HepG2 (cell line): ENCODE results near the gene KRTAP9-4. TPM values are rescaled to one million over a fixed set of nuclear protein-coding genes. Genes with fewer than 3 reads are reported as not detected.
A peak's percentile ranks its signal among the peaks of the same experiment; 100 is the strongest.

ENCODE experiments used
- ATAC-seq: fragments of 200-7000 bp; cut with Tn5 transposase; 3 replicates; pipeline ENCODE4 v1.9.1; 2020; ENCODE audit warnings: mild to moderate bottlenecking, moderate library complexity
- BruUV-seq: library from RNA; stranded (reverse); fragments of 400-500 nt; replicated peaks from 2 replicates; lab custom pipeline; 2021; lab: Mats Ljungman, UMichigan
- CTCF ChIA-PET: fragments of 300-600 bp; formaldehyde crosslinking; extraction: SDS; loops from one replicate; lab custom pipeline; 2021; ENCODE audit warnings: low total read pairs, inconsistent platforms, low intra/inter-chr PET ratio; lab: Yijun Ruan, JAX
- POLR2A ChIA-PET: fragments of 350-600 bp; sonication (Branson Sonifier 250); formaldehyde crosslinking; loops from one replicate; lab custom pipeline; 2020; ENCODE audit warnings: antibody characterized with exemption, inconsistent platforms; lab: Yijun Ruan, JAX
- DNase-seq: peaks from one replicate; pipeline ENCODE4 v3.0.0-alpha.2; 2015; ENCODE audit warnings: low spot score
- FAIRE-seq: peaks from 3 replicates; lab custom pipeline; 2011; peaks lifted over from hg19 to GRCh38; lab: Jason Lieb, UNC
- H2AFZ ChIP-seq: one replicate; pipeline ENCODE4 v1.6.1; 2011; ENCODE audit warnings: low read length, inconsistent platforms
- H3K27ac ChIP-seq: fragments of 300-600 bp; 3 replicates; pipeline ENCODE4 v1.8.0; 2011; ENCODE audit warnings: mixed run types, mild to moderate bottlenecking, mixed read lengths, low read length, inconsistent platforms; ENCODE audit not compliant: insufficient read depth; ENCODE audit errors: extremely low read length
- H3K27me3 ChIP-seq, 2 experiments: fragments of 200-600 bp in 1 of 2; 2 replicates in 1 of 2; 3 replicates in 1 of 2; pipeline versions ENCODE4 v1.6.0 to v1.8.0; 2011; ENCODE audit warnings: low read length in 2 of 2, mild to moderate bottlenecking in 2 of 2, moderate library complexity in 2 of 2, inconsistent platforms in 1 of 2; ENCODE audit not compliant: insufficient read depth in 2 of 2, control insufficient read depth in 1 of 2
- H3K36me3 ChIP-seq, 2 experiments: fragments of 200-600 bp in 1 of 2; replicated peaks in 1 of 2; 2 replicates in 1 of 2; 3 replicates in 1 of 2; pipeline versions ENCODE4 v1.5.1 to v1.8.0; 2011; ENCODE audit warnings: low read length in 2 of 2, inconsistent platforms in 1 of 2; ENCODE audit not compliant: insufficient read depth in 2 of 2, control insufficient read depth in 1 of 2
- H3K4me1 ChIP-seq: 2 replicates; pipeline ENCODE4 v1.5.1; 2012; ENCODE audit warnings: low read length, inconsistent platforms; ENCODE audit not compliant: insufficient read depth
- H3K4me2 ChIP-seq: 2 replicates; pipeline ENCODE4 v1.6.0; 2011; ENCODE audit warnings: low read depth, low read length, inconsistent platforms
- H3K4me3 ChIP-seq, 3 experiments: fragments of 200-600 bp in 1 of 3; sonication (generic), shearing (Covaris generic) in 1 of 3; replicated peaks in 1 of 3; 2 replicates each; pipeline ENCODE4 v1.5.1; 2011 to 2016; ENCODE audit warnings: low read length in 3 of 3, inconsistent platforms in 2 of 3, low read depth in 2 of 3, mild to moderate bottlenecking in 2 of 3, control low read depth in 1 of 3, mixed read lengths in 1 of 3; ENCODE audit not compliant: insufficient read depth in 1 of 3
- H3K79me2 ChIP-seq: one replicate; pipeline ENCODE4 v1.6.1; 2011; ENCODE audit warnings: low read length, inconsistent platforms; ENCODE audit not compliant: insufficient read depth
- H3K9ac ChIP-seq: 2 replicates; pipeline ENCODE4 v1.6.0; 2011; ENCODE audit warnings: mild to moderate bottlenecking, low read depth, low read length, inconsistent platforms; ENCODE audit not compliant: insufficient read depth
- H3K9me3 ChIP-seq: 2 replicates; pipeline ENCODE4 v1.5.1; 2012; ENCODE audit warnings: mild to moderate bottlenecking, low read length
- H4K20me1 ChIP-seq: 2 replicates; pipeline ENCODE4 v1.6.0; 2011; ENCODE audit warnings: inconsistent platforms, mild to moderate bottlenecking, low read length, moderate library complexity; ENCODE audit not compliant: insufficient read depth
- ELF4 ChIP-seq: sonication (generic); formaldehyde crosslinking; IDR thresholded peaks from 2 replicates; pipeline ENCODE4 v1.5.0; 2020; ENCODE audit warnings: missing genetic modification reagents, mild to moderate bottlenecking, moderate library complexity, borderline replicate concordance
- EP300 ChIP-seq, 3 experiments: sonication (generic) in 1 of 3; formaldehyde crosslinking in 1 of 3; IDR thresholded peaks; 2 replicates each; pipeline versions ENCODE4 v1.5.1 to v1.6.1; 2011 to 2020; ENCODE audit warnings: low read depth in 2 of 3, low read length in 2 of 3, borderline replicate concordance in 1 of 3, improper control_type of control experiment in 1 of 3, mild to moderate bottlenecking in 1 of 3, missing genetic modification reagents in 1 of 3, moderate library complexity in 1 of 3
- HCFC1 ChIP-seq: fragments of 150-350 bp; IDR thresholded peaks from 2 replicates; pipeline ENCODE4 v1.6.1; 2014; ENCODE audit warnings: low read depth, low read length
- HHEX ChIP-seq: IDR thresholded peaks from 2 replicates; pipeline ENCODE4 v1.6.1; 2016; ENCODE audit warnings: control low read depth
- KLF12 ChIP-seq: sonication (generic); formaldehyde crosslinking; IDR thresholded peaks from 2 replicates; pipeline ENCODE4 v1.4.0; 2020; ENCODE audit warnings: missing genetic modification reagents, borderline replicate concordance
- POLR2AphosphoS2 ChIP-seq: IDR thresholded peaks from 2 replicates; pipeline ENCODE4 v1.6.1; 2011; ENCODE audit warnings: low read depth, low read length, improper control_type of control experiment
- ZMAT3 ChIP-seq: sonication (generic); formaldehyde crosslinking; conservative IDR thresholded peaks from 2 replicates; pipeline ENCODE4 v1.7.0; 2021; ENCODE audit warnings: missing genetic modification reagents
- ZNF12 ChIP-seq: sonication (generic); formaldehyde crosslinking; IDR thresholded peaks from 2 replicates; pipeline ENCODE4 v1.5.0; 2020; ENCODE audit warnings: missing genetic modification reagents
- ZNF710 ChIP-seq: sonication (generic); formaldehyde crosslinking; IDR thresholded peaks from 2 replicates; pipeline ENCODE4 v1.5.0; 2020; ENCODE audit warnings: mild to moderate bottlenecking, missing genetic modification reagents, borderline replicate concordance
- WGBS: methylation state at CpG from one replicate; pipeline ENCODE4 v1.1.6; 2017; ENCODE audit warnings: low lambda C conversion rate; 5-methylcytosine and 5-hydroxymethylcytosine counted together
- in situ Hi-C: cut with HindIII; loops from 2 replicates; pipeline ENCODE4 v1.10.0; 2017; ENCODE audit warnings: low pct_unique_long_range_greater_than_20kb; ENCODE audit not compliant: extremely low pct_ligation_motif_present
- intact Hi-C: fragments of 100-400 bp; cut with micrococcal nuclease; formaldehyde crosslinking; loops from one replicate; pipeline ENCODE4 v1.10.0; 2022; ENCODE audit not compliant: unreplicated experiment
- polyA plus RNA-seq, 8 experiments: library from polyadenylated mRNA; depleted of rRNA in 3 of 8; stranded (reverse) in 7 of 8; unstranded in 1 of 8; fragments of >200 nt; fragmentation: Illumina TruSeq in 4 of 8; extraction: Trizol in 4 of 8; gene quantifications; 2 replicates each; pipeline versions ENCODE4 v1.2.1 to v1.2.3, GENCODE V29; 2011 to 2016; ENCODE audit warnings: low read depth in 4 of 8, missing spikeins in 1 of 8, mixed read lengths in 1 of 8; ENCODE audit not compliant: insufficient read depth in 1 of 8
- total RNA-seq, 5 experiments: library from RNA; depleted of rRNA; stranded (reverse); fragments of >200 nt; fragmentation: Illumina TruSeq; extraction: Trizol; gene quantifications; 2 replicates each; pipeline ENCODE4 v1.2.3, GENCODE V29; 2016; ENCODE audit warnings: low read depth in 1 of 5
- TF ChIP-seq, protein P1 (sequence below): IDR thresholded peaks from 2 replicates; pipeline ENCODE4 v1.6.1; 2016; ENCODE audit warnings: missing biosample characterization, missing genetic modification reagents, low read depth
- TF ChIP-seq, protein P2 (sequence below): sonication (generic); formaldehyde crosslinking; IDR thresholded peaks from 2 replicates; pipeline ENCODE4 v1.5.1; 2020; ENCODE audit warnings: mild to moderate bottlenecking, missing genetic modification reagents, borderline replicate concordance

KRTAP9-4 gene
- total and polyA plus RNA-seq, 2 of the 13 experiments (the other 11 are each of a cell fraction or from before 2014, with no cell fraction given), result not detected

DNA sequence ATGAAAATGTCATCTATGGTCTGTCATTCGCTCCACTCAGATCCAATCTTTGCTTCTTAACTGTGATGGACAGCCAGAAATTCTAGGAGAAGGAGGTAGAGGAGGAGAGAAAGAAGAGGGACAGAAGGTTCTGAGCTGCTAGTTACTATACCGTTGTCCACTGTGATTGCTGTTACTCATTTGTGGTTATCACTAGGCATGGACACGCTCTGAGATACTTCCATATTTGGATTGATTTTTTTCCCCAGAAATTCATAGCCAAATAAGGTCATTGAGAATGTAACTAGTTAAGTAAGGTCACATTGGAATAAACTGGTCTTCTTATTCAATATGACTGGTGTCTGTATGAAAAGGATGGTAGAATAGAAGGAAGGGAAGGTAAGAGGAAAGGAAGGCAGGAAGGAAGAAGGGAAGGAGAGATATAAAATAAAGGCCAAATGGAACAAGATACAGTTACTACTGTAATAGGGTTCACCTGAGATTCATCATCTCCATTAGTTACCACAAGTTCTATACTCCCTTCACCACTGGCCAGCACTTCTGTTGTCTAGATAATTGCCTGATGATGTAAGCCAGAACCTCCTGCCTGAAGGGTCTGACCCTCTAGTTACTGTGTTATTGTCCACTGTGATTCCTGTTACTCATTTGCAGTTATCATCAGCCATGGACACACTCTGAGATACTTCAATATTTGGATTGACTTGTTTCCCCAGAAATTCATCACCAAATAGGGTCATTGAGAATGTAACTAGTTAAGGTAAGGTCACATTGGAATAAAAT lies 28.9 kb downstream of the KRTAP9-4 start (continued):
- TF ChIP-seq HHEX (CRISPR knock-in tag), result no peak
- no peak for TF ChIP-seq HCFC1
- TF ChIP-seq, protein P1, sequence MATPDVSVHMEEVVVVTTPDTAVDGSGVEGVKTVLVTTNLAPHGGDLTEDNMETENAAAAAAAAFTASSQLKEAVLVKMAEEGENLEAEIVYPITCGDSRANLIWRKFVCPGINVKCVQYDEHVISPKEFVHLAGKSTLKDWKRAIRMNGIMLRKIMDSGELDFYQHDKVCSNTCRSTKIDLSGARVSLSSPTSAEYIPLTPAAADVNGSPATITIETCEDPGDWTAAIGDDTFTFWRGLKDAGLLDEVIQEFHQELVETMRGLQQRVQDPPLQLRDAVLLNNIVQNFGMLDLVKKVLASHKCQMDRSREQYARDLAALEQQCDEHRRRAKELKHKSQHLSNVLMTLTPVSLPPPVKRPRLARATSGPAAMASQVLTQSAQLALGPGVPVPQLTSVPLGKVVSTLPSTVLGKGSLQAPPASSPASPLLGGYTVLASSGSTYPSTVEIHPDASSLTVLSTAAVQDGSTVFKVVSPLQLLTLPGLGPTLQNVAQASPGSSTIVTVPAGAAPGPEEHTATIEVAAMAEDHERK, result no peak
- TF ChIP-seq POLR2AphosphoS2, result no peak
- TF ChIP-seq ZMAT3 (CRISPR knock-in tag), result no peak

- H3K9ac ChIP-seq, result no peak overlapping the region
- no peaks in the 10 kb centered on the region for H3K79me2 ChIP-seq
- no peak overlapping the region for H3K4me2 ChIP-seq
- H3K4me3 ChIP-seq, result no peak overlapping the region
- no peaks in the 10 kb centered on the region for H3K36me3 ChIP-seq
- peaks cover 6% of the 10 kb centered on the region; the same call in 1 of the 2 replicates for H3K4me1 ChIP-seq
- ATAC-seq (no peak), DNase-seq (peak; percentile 0), FAIRE-seq (no peak)
- no TSS peak for BruUV-seq
- H3K27me3 ChIP-seq, result no peaks in the 10 kb centered on the region
- ChIA-PET POLR2A (no interaction called here), CTCF (no interaction called here)
- H4K20me1 ChIP-seq, result no peaks in the 10 kb centered on the region
- WGBS, result 2% methylated on average over 3 of the region's 3 CpGs
- H3K27ac ChIP-seq, result no peak overlapping the region
- in situ Hi-C loops, result no loop called here
- intact Hi-C loops, result no loop called here
- no peak overlapping the region for H2AFZ ChIP-seq
- no peaks in the 10 kb centered on the region for H3K9me3 ChIP-seq
- TF ChIP-seq ZNF710 (CRISPR knock-in tag), result no peak
- TF ChIP-seq KLF12 (CRISPR knock-in tag), result no peak
- TF ChIP-seq, protein P2, sequence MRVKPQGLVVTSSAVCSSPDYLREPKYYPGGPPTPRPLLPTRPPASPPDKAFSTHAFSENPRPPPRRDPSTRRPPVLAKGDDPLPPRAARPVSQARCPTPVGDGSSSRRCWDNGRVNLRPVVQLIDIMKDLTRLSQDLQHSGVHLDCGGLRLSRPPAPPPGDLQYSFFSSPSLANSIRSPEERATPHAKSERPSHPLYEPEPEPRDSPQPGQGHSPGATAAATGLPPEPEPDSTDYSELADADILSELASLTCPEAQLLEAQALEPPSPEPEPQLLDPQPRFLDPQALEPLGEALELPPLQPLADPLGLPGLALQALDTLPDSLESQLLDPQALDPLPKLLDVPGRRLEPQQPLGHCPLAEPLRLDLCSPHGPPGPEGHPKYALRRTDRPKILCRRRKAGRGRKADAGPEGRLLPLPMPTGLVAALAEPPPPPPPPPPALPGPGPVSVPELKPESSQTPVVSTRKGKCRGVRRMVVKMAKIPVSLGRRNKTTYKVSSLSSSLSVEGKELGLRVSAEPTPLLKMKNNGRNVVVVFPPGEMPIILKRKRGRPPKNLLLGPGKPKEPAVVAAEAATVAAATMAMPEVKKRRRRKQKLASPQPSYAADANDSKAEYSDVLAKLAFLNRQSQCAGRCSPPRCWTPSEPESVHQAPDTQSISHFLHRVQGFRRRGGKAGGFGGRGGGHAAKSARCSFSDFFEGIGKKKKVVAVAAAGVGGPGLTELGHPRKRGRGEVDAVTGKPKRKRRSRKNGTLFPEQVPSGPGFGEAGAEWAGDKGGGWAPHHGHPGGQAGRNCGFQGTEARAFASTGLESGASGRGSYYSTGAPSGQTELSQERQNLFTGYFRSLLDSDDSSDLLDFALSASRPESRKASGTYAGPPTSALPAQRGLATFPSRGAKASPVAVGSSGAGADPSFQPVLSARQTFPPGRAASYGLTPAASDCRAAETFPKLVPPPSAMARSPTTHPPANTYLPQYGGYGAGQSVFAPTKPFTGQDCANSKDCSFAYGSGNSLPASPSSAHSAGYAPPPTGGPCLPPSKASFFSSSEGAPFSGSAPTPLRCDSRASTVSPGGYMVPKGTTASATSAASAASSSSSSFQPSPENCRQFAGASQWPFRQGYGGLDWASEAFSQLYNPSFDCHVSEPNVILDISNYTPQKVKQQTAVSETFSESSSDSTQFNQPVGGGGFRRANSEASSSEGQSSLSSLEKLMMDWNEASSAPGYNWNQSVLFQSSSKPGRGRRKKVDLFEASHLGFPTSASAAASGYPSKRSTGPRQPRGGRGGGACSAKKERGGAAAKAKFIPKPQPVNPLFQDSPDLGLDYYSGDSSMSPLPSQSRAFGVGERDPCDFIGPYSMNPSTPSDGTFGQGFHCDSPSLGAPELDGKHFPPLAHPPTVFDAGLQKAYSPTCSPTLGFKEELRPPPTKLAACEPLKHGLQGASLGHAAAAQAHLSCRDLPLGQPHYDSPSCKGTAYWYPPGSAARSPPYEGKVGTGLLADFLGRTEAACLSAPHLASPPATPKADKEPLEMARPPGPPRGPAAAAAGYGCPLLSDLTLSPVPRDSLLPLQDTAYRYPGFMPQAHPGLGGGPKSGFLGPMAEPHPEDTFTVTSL (CRISPR knock-in tag), result no peak
- no peak for TF ChIP-seq ZNF12
- no peak for TF ChIP-seq EP300 (IDR thresholded peaks at IDR 0.05; ENCODE audit: low read depth in 2 of 2, low read length in 2 of 2)
- TF ChIP-seq EP300 (CRISPR knock-in tag; IDR thresholded peaks at IDR 0.05; ENCODE audit: borderline replicate concordance), result no peak
- TF ChIP-seq ELF4, result no peak
These were observed 34.6 kb downstream of the KRTAP9-4 start for GRCh38 chr17:41284043-41284442.
